ENCODE results near the gene UNC5A. TPM values are rescaled to one million over a fixed set of nuclear protein-coding genes. Genes with fewer than 3 reads are reported as not detected.

The UNC5A gene
- total and polyA plus RNA-seq, 10 of the 15 experiments (the other 5 are each of a cell fraction or from before 2014, with no cell fraction given): not detected

DNA sequence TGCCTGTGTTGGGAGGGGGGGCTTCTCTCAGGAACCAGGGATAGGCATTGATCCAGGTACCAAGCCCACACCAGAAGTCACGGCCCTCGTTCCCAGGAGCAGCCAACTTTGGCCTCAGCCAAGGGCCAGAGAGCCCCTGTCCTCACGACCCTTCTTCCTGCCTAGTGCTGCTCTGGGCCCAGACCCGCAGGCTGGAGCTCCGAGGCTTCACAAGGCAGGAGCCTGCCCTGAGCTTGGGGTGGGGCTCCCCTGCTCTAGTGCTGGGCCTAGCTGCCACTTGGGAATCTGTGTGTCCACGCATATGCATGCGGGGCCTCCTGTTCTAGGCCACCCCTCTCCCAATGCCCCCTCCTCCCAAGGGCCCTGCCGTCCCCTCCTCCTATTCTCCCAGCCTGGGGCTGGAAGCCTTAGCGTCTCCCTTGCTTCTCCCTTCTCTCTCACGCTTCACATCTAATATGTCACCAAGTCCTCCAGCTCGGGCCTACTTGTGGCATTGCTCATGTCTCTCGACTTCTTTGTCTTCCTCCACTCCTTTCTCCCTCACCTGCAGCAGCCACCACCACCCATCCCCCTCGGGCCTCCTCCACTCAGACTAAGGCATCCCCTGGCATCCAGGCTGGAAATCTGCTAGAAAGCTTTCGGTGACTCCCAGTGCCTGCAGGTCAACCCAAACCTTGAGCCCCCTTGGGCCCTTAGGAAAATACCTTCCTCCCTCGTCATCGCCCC lies 3.4 kb downstream of the UNC5A start:
- DNase-seq (ENCODE audit: low read depth, low spot score): no peak
- H3K9me3 ChIP-seq (replicated peaks; ENCODE audit: control insufficient read depth, insufficient read depth, low read length): no peaks in the 10 kb centered on the region
- H3K27me3 ChIP-seq (replicated peaks in 1 of 2; ENCODE audit: control insufficient read depth in 2 of 2, insufficient read depth in 2 of 2, low read length in 1 of 2): peaks cover 15 to 17% of the 10 kb centered on the region in 2 experiments; a peak in 3 of 4 replicates
- CTCF ChIA-PET: interaction anchor here (0.6 to 1.2 kb wide), 2 partner anchors 153 to 1039 kb away, joined by 3 to 4 read pairs; no protein-coding TSS in a partner anchor
- RAD21 ChIA-PET (ENCODE audit: unreplicated experiment): interaction anchor here (1.1 kb wide), 1 partner anchor 84 kb away, joined by 3 read pairs; no protein-coding TSS in a partner anchor
- no peak overlapping the region for H3K9ac ChIP-seq (ENCODE audit: control insufficient read depth, insufficient read depth, low read length)
- no peak overlapping the region for H3K4me2 ChIP-seq (ENCODE audit: control insufficient read depth, insufficient read depth)
- ATAC-seq: no peak
- H2AFZ ChIP-seq (ENCODE audit: control insufficient read depth, low read depth, low read length): no peak overlapping the region
- TF ChIP-seq, protein P1, sequence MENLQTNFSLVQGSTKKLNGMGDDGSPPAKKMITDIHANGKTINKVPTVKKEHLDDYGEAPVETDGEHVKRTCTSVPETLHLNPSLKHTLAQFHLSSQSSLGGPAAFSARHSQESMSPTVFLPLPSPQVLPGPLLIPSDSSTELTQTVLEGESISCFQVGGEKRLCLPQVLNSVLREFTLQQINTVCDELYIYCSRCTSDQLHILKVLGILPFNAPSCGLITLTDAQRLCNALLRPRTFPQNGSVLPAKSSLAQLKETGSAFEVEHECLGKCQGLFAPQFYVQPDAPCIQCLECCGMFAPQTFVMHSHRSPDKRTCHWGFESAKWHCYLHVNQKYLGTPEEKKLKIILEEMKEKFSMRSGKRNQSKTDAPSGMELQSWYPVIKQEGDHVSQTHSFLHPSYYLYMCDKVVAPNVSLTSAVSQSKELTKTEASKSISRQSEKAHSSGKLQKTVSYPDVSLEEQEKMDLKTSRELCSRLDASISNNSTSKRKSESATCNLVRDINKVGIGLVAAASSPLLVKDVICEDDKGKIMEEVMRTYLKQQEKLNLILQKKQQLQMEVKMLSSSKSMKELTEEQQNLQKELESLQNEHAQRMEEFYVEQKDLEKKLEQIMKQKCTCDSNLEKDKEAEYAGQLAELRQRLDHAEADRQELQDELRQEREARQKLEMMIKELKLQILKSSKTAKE (IDR thresholded peaks at IDR 0.05; ENCODE audit: low read depth, poor library complexity, severe bottlenecking): no peak
- TF ChIP-seq, protein P2, sequence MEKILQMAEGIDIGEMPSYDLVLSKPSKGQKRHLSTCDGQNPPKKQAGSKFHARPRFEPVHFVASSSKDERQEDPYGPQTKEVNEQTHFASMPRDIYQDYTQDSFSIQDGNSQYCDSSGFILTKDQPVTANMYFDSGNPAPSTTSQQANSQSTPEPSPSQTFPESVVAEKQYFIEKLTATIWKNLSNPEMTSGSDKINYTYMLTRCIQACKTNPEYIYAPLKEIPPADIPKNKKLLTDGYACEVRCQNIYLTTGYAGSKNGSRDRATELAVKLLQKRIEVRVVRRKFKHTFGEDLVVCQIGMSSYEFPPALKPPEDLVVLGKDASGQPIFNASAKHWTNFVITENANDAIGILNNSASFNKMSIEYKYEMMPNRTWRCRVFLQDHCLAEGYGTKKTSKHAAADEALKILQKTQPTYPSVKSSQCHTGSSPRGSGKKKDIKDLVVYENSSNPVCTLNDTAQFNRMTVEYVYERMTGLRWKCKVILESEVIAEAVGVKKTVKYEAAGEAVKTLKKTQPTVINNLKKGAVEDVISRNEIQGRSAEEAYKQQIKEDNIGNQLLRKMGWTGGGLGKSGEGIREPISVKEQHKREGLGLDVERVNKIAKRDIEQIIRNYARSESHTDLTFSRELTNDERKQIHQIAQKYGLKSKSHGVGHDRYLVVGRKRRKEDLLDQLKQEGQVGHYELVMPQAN (conservative IDR thresholded peaks at IDR 0.05): no peak
- TF ChIP-seq RAD21 (IDR thresholded peaks at IDR 0.05; ENCODE audit: insufficient read depth, low read depth, low read length): no peak
- TF ChIP-seq NFIC (IDR thresholded peaks at IDR 0.05; ENCODE audit: low read depth, low read length): no peak
- no peak for TF ChIP-seq CHD2 (IDR thresholded peaks at IDR 0.05; ENCODE audit: borderline replicate concordance, low read depth, low read length)
- no peak for TF ChIP-seq CBX3 (IDR thresholded peaks at IDR 0.05; ENCODE audit: borderline replicate concordance, low read depth)
- no peak for TF ChIP-seq TCF12 (IDR thresholded peaks at IDR 0.05; ENCODE audit: low read depth, low read length)
- TF ChIP-seq IRF4 (IDR thresholded peaks at IDR 0.05; ENCODE audit: low read depth, low read length): no peak
- TF ChIP-seq RELA (IDR thresholded peaks at IDR 0.05; ENCODE audit: borderline replicate concordance, partially characterized antibody): no peak
- TF ChIP-seq ZNF207 (IDR thresholded peaks at IDR 0.05; ENCODE audit: borderline replicate concordance): no peak
- no peak for TF ChIP-seq CREB1 (IDR thresholded peaks at IDR 0.05; ENCODE audit: low read depth)
- no peak for TF ChIP-seq HDAC6 (IDR thresholded peaks at IDR 0.05; ENCODE audit: unreplicated experiment)
- TF ChIP-seq NFXL1 (IDR thresholded peaks at IDR 0.05; ENCODE audit: borderline replicate concordance): no peak
- TF ChIP-seq, protein P3, sequence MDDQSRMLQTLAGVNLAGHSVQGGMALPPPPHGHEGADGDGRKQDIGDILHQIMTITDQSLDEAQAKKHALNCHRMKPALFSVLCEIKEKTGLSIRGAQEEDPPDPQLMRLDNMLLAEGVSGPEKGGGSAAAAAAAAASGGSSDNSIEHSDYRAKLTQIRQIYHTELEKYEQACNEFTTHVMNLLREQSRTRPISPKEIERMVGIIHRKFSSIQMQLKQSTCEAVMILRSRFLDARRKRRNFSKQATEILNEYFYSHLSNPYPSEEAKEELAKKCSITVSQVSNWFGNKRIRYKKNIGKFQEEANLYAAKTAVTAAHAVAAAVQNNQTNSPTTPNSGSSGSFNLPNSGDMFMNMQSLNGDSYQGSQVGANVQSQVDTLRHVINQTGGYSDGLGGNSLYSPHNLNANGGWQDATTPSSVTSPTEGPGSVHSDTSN (IDR thresholded peaks at IDR 0.05; ENCODE audit: insufficient replicate concordance, low read depth, low read length): no peak
- TF ChIP-seq PML (IDR thresholded peaks at IDR 0.05; ENCODE audit: low read length): no peak
- intact Hi-C loops (cut with micrococcal nuclease; ENCODE audit: unreplicated experiment) (loop anchor here (10.0 kb wide), 1 partner anchor 141 kb away; no protein-coding TSS in a partner anchor), in situ Hi-C loops (cut with MboI) (no loop called here)
- BruUV-seq (replicated peaks): no TSS peak
- H3K27ac ChIP-seq (ENCODE audit: control insufficient read depth, insufficient read depth): no peak overlapping the region
- SMC1A ChIA-PET (ENCODE audit: uncharacterized antibody, unreplicated experiment): interaction anchor here (0.7 kb wide), 1 partner anchor 127 kb away, joined by 3 read pairs; no protein-coding TSS in a partner anchor
- no peaks in the 10 kb centered on the region for H3K4me1 ChIP-seq (ENCODE audit: control insufficient read depth, insufficient read depth, low read length)
- H3K4me3 ChIP-seq: no peak overlapping the region
- POLR2A ChIA-PET: no interaction called here
- 16% methylated on average over 14 of the region's 16 CpGs for WGBS (ENCODE audit: insufficient coverage, insufficient replicate concordance, low lambda C conversion rate, missing lambda C conversion rate)
- no peaks in the 10 kb centered on the region for H3K36me3 ChIP-seq (ENCODE audit: control insufficient read depth in 2 of 2, insufficient read depth in 2 of 2, low read length in 1 of 2)
- no peak for FAIRE-seq
- no peaks in the 10 kb centered on the region for H3K79me2 ChIP-seq (ENCODE audit: control insufficient read depth, insufficient read depth, low read length)
- no peaks in the 10 kb centered on the region for H4K20me1 ChIP-seq (ENCODE audit: control insufficient read depth, insufficient read depth)

Data from GM12878 (cell line).